HG03103 (cell line): ENCODE measurements around the gene XBP1.
"Not testable (repeated sequence)": the region's sequence is repeated elsewhere in the genome, so short reads cannot be mapped to it uniquely, and the experiment has no call there.

Source experiments
- ATAC-seq: cut with Tn5 transposase; IDR thresholded peaks from one replicate; pipeline ENCODE4 v1.9.1; 2021; ENCODE audit warnings: low read depth; ENCODE audit not compliant: unreplicated experiment

Gene XBP1

GRCh38 chr22:28819253-28820096 lies 19.1 kb upstream of the XBP1 start:
- no peak for ATAC-seq

DNA sequence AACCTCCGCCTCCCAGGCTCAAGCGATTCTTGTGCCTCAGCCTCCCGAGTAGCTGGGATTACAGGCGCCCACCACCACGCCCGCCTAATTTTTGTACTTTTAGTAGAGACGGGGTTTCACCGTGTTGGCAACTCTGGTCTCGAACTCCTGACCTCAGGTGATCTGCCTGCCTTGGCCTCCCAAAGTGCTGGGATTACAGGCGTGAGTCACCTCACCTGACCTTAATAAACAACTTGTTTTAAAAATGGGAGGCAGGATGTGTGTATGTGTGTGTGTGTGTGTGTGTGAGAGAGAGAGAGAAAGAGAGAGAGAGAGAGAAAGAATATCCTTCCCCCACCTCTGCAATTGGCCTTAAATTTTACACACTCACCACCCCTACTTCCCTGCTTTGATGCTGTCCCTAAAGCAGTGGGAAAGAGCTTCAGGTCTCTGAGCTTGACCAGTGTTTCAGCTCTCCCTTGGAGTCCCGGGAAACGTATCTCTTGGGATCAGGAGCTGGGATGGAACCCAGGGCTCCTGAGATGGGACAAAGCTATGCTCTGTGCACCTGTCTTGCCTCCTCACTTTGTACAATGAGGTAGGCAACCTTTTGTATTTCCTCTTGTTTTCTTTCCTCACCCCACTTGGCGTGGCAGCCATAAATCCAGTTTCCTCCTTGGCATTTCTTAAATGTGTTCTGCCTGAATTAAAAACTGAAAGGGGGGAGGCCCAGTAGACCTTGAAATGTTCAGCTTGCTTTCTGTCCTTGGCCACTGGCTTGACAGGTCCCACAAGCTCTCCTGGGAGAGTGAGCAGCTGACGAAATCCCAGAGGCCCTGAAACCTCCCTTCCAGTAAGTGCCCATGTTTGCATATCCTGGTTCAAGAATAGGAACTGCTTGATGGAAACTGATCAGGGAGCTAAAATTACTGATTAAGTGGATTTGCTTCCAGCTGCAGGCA lies 17.8 kb upstream of the XBP1 start:
- ATAC-seq: no peak

GRCh38 chr22:28817064-28817463 lies 16.7 kb upstream of the XBP1 start:
- ATAC-seq: no peak

DNA sequence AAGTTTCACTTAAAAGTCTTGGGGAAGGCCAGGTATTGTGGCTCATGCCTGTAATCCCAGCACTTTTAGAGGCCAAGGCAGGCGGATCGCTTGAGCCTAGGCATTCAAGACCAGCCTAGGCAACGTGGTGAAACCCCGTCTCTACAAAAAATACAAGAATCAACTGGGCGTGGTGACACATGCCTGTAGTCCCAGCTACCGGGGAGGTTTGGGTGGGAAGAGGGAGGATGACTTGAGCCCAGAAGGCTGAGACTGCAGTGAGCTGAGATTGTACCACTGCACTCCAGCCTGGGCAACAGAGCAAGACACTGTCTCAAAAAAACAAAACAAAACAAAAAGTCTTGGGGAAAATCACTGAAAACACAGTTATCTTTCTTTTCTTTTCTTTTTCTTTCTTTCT lies 15.4 kb upstream of the XBP1 start:
- ATAC-seq: no peak

DNA sequence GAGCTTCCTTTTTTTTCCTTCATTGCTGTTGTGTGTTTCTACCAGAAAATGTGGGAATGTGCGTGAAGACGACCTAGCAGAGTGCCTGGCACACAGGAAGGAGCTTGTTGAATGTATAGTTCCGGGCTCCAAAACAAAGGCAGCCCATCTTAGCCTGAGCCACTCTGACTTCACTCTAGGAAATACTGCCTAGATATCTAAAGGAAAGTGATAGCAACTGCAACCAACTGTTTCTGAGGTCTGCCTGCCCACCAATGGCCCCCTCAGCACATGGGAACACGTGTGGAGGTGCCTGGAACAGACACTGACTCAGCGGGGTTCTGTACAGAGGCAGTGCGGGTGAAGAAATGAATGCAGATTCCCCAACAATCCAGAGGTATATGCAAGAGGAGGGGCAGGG lies 14.7 kb upstream of the XBP1 start:
- ATAC-seq: no peak

DNA sequence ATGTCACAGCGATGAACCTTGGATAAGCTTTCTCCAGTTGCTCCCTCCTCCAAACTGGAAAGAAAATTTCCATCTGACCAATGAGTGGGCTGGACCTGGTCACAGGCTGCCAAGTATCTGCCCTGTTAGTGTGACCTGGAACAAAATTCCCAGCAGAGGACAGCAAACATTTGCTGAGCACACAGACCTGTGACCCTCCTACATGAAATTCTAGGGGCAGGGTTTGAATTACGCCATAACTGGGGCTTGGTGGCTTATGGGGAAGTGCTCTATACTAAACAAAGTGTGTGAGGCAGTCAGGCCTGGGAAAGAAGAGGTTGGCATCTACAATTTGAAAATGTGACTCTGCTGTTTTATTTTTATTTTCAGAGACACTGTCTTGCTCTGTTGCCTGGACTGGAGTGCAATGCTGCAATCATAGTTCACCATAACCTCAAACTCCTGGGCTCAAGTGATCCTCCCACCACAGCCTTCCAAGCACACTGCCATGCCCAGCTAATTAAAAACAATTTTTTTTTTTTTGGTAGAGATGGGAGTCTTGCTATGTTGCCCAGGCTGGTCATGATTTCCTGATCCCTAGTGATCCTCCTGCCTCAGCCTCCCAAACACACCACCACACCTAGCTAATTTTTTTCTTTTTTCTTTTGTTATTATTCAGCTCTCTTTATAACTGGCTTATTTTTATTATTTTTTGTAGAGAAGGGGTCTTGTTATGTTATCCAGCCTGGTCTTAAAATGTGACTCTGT lies 13.6 kb upstream of the XBP1 start:
- no peak for ATAC-seq

- ATAC-seq: no peak
Observed at GRCh38 chr22:28812516-28812915, 12.1 kb upstream of the XBP1 start.

DNA sequence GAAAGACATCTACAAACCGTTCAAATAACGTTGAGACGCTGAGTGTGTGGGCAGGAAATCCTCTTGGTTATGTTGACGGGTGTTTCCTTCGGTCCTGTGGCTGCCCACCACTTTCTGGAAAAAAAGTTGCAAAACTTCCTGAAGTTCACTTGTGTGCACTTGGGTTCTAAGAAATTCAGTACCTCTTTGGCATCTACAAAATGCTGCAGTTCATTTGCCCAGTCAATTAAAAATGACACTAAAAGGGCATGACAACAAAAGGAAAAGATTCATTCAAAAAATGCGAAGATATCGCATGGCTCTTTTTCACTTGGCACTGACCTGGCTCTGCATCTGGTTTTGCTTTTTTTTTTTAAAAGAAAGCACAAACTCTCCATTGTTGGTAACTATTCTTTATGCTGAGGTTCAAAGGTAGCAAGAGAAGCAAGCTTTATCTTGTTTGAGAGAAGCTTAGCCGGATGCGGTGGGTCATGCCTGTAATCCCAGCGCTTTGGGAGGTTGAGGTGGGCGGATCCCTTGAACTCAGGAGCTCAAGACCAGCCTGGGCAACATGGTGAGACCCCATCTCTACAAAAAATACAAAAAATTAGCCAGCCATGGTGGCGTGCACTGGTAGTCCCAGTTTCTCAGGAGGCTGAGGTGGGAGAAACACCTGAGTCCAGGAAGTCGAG lies 10.6 kb upstream of the XBP1 start:
- no peak for ATAC-seq

- ATAC-seq: no peak
Observed at GRCh38 chr22:28808716-28809355, 8.5 kb upstream of the XBP1 start.

DNA sequence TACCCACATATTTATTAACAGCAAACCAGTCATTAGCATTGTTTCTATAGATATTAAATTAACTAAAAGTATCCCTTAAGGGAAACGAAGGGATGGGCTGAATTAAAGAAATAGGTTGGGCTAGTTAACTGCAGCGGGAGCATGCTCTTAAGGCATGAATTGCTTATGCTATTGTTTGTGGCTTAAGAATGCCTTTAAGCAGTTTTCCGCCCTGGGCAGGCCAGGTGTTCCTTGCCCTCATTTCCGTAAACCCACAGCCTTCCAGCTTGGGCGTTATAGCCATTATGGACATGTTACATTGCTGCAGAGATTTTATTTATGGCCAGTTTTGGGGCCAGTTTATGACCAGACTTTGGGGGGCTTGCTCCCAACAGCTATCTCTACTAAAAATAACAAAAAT lies 5.1 kb upstream of the XBP1 start:
- ATAC-seq: not testable (repeated sequence)

DNA sequence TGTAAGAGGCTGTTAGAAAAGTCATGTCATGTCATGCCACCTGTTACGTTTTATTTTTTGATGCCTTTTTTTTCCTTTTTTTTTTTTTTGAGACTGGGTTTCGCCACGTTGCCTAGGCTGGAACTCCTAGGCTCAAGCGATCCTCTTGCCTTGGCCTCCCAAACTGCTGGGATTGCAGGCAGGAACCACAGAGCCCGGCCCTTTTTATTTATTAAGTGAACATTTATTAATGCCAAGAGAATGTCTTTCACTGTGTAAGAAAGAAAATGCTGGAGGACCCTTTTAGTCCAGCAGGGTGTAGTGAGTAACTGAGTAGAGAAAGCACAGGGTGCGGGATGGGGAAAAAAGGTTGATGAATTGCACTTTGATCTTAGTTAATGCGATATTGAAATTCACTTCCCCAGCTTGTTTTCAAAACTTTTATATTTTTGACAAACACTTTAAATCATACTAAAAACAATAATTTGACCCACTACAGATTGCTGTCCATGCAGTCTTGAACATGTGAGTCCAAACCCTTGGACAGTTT lies 2.3 kb upstream of the XBP1 start:
- no peak for ATAC-seq

- no peak for ATAC-seq
Observed at GRCh38 chr22:28801845-28802594, 1.7 kb upstream of the XBP1 start.

- ATAC-seq: peak; percentile 26
Observed at GRCh38 chr22:28799606-28800307, 612 bp downstream of the XBP1 start.

DNA sequence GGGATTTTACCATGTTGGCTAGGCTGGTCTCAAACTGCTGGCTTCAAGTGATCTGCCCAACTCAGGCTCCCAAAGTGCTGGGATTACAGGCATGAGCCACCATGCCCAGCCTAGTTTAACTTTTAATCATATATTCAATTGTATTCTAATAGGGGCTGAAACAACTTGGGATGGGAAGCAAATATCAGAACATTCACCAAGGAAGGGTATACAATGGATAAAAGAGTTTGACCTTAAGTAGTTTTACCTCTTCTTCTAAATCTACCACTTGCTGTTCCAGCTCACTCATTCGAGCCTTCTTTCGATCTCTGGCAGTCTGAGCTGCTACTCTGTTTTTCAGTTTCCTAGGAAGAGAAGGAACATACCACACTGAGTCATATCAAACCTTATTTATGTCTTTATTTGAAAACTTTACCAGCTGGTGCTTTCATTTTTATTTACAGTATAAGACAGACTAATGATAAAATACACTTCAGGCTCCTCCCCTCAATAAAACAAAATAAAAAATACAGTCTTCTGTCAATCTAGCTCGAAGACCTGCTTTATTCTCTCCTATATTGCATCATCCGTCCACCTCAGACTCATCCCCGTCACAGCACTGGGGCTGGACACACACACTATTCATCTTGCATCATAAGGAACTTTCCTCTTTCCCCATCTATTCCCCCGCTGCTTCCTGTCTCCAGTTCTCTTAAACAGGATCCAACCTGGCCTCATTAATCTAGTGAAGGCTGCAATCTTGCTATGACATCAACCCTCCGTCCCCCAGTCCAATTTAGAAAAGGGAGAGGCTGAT lies 1.4 kb downstream of the XBP1 start:
- no peak for ATAC-seq

DNA sequence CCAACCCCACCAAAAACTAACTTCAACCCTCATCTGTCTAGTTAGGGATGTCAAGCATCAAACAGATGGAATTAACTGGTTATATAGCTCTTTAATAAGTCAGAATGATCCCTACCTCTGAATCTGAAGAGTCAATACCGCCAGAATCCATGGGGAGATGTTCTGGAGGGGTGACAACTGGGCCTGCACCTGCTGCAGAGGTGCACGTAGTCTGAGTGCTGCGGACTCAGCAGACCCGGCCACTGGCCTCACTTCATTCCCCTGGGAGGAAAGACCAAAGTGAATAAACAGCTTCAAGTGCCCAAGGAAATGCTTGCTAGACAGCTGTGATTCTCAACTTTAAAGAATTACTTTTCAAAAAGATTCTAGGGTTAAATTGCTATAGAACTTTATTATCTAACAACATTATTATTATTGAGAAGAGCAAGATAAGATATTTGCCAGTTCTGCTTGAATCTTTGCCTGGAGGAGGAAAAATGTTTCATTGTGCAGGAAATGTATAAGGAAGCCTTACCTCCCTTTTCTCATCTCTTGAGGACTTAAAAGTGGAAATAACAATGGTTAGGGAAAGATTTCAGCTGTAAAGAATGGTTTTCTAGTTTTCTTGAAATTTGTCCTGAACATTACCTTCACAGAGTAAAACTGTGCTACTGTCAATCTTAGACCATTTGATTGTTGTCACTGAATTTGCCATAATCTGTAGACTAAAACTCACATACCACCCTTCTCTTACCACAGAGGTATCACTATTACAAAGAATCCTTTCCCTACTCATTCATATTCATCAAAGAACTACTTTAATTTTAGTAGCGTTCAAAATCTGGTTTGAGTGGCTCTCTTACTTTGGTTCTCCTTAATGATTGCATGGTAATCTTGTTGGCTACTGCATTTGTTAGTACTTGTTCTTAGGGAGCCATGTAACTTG lies 4.2 kb downstream of the XBP1 start:
- ATAC-seq: no peak

- no peak for ATAC-seq
Observed at GRCh38 chr22:28795071-28795693, 5.2 kb downstream of the XBP1 start.
